Uterus (tissue), 2 donors: ENCODE results near the gene PACS1.

Experiments used
- CTCF ChIP-seq, 4 experiments: fragments of 200-600 bp in 2 of 4; fragments of 450-650 bp in 2 of 4; sonication (generic) in 2 of 4; IDR thresholded peaks; one replicate each; pipeline ENCODE4 v1.5.1; 2016 to 2019; ENCODE audit warnings: antibody characterized with exemption in 4 of 4, mild to moderate bottlenecking in 2 of 4, moderate library complexity in 1 of 4
- POLR2A ChIP-seq, 2 donors: fragments of 450-650 bp; IDR thresholded peaks; one replicate each; pipeline ENCODE4 v1.6.1; 2016; ENCODE audit warnings: antibody characterized with exemption in 2 of 2, mild to moderate bottlenecking in 1 of 2, moderate library complexity in 1 of 2

- no peak for TF ChIP-seq CTCF (IDR thresholded peaks at IDR 0.05)
- no peak for TF ChIP-seq POLR2A (IDR thresholded peaks at IDR 0.05)
Measured at GRCh38 chr11:66142370-66143263, 72.5 kb downstream of the PACS1 start.
